Sigmoid colon (tissue), 7 donors: ENCODE data around the gene KCNJ12. TPM values are rescaled to one million over a fixed set of nuclear protein-coding genes. Genes with fewer than 3 reads are reported as not detected.
"Not testable (repeated sequence)": the region's sequence is repeated elsewhere in the genome, so short reads cannot be mapped to it uniquely, and the experiment has no call there.

Experiments used
- DNase-seq: peaks from one replicate; pipeline ENCODE4 v3.0.0-alpha.2; 2019
- H3K27ac ChIP-seq, 4 donors: fragments of 200-600 bp; sonication (generic); one replicate each; pipeline ENCODE4 v1.5.1; 2016 to 2019; ENCODE audit warnings: mild to moderate bottlenecking in 1 of 4
- H3K27me3 ChIP-seq, 3 donors: fragments of 200-600 bp; sonication (generic); one replicate each; pipeline ENCODE4 v1.5.1; 2019; ENCODE audit warnings: mild to moderate bottlenecking in 1 of 3
- H3K36me3 ChIP-seq, 4 donors: fragments of 200-600 bp; sonication (generic); one replicate each; pipeline ENCODE4 v1.5.1; 2016 to 2019
- H3K4me1 ChIP-seq, 4 donors: fragments of 200-600 bp; sonication (generic); one replicate each; pipeline ENCODE4 v1.5.1; 2017 to 2019
- H3K4me3 ChIP-seq, 4 donors: fragments of 200-600 bp; sonication (generic); one replicate each; pipeline ENCODE4 v1.5.1; 2017 to 2019; ENCODE audit warnings: mild to moderate bottlenecking in 2 of 4, moderate library complexity in 1 of 4
- H3K9me3 ChIP-seq, 4 donors: fragments of 200-600 bp in 3 of 4; sonication (generic) in 3 of 4; one replicate each; pipeline versions ENCODE4 v1.5.1 to v1.6.1; 2013 to 2019
- EP300 ChIP-seq, 4 donors: sonication (generic); formaldehyde crosslinking; IDR thresholded peaks; one replicate each; pipeline ENCODE4 v1.6.1; 2017; ENCODE audit warnings: antibody characterized with exemption in 4 of 4
- POLR2A ChIP-seq, 2 donors: fragments of 450-650 bp; IDR thresholded peaks; one replicate each; pipeline ENCODE4 v1.6.1; 2016; ENCODE audit warnings: antibody characterized with exemption in 2 of 2, mild to moderate bottlenecking in 2 of 2, moderate library complexity in 2 of 2
- POLR2AphosphoS5 ChIP-seq, 4 donors: sonication (generic); formaldehyde crosslinking; IDR thresholded peaks; one replicate each; pipeline ENCODE4 v1.6.1; 2017; ENCODE audit warnings: antibody characterized with exemption in 4 of 4
- WGBS, 2 donors: extraction: QIAGEN DNeasy Blood & Tissue Kit; methylation state at CpG; one replicate each; pipeline ENCODE4 v1.1.7; 2013; 5-methylcytosine and 5-hydroxymethylcytosine counted together
- intact Hi-C: fragments of 100-400 bp; cut with DNase I; formaldehyde crosslinking; loops from one replicate; pipeline ENCODE4 v1.15.1; 2023
- polyA plus RNA-seq, 3 donors: library from polyadenylated mRNA; stranded (reverse); fragments of 200-250 nt; gene quantifications; one replicate each; pipeline ENCODE4 v1.2.3, GENCODE V29; 2013
- total RNA-seq, 4 donors: library from RNA; depleted of rRNA; stranded (reverse); fragments of >200 nt; gene quantifications; one replicate each; pipeline ENCODE4 v1.1.0, GENCODE V29; 2016
- TF ChIP-seq, protein P1 (sequence below), 4 experiments: fragments of 450-650 bp in 3 of 4; fragments of 200-600 bp in 1 of 4; IDR thresholded peaks; one replicate each; pipeline ENCODE4 v1.5.1; 2016 to 2019; ENCODE audit warnings: antibody characterized with exemption in 4 of 4, mild to moderate bottlenecking in 3 of 4, moderate library complexity in 2 of 4
- donor health status: healthy with polysubstance abuse.
- donor health status: Bipolar disorder and iron deficiency.
- donor health status: healthy.

KCNJ12 gene
- total and polyA plus RNA-seq, 7 donors = 0.23 to 2.2 (median 0.60) TPM

DNA sequence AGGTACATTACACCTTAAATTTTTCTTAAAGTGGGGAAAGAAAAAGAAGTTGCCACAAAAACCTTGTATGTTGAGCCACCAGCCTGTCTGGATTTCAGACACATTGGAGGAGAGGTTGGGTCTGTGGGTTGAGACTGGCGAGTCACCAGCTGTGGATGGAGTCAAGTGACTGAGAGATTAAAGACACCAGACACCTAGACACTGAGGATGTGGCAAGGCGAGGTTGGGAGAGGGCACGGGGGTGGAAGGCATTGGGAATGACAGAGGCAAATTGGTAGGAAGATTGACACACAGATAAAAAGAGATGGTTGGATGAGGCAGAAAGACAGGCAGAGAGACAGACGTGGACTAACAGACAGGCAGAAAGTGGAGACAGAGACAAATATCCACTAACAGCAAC is 49.6 kb downstream of the KCNJ12 start:
- no peaks in the 10 kb centered on the region for H3K27me3 ChIP-seq
- no peak overlapping the region for H3K4me3 ChIP-seq
- intact Hi-C loops = no loop called here
- no peaks in the 10 kb centered on the region for H3K4me1 ChIP-seq
- no peak overlapping the region for H3K27ac ChIP-seq
- no peak for DNase-seq
- H3K36me3 ChIP-seq = no peaks in the 10 kb centered on the region
- no peaks in the 10 kb centered on the region for H3K9me3 ChIP-seq
- TF ChIP-seq EP300 (IDR thresholded peaks at IDR 0.05) (no peak), POLR2AphosphoS5 (IDR thresholded peaks at IDR 0.05) (no peak), POLR2A (IDR thresholded peaks at IDR 0.05) (no peak)
- TF ChIP-seq, protein P1, sequence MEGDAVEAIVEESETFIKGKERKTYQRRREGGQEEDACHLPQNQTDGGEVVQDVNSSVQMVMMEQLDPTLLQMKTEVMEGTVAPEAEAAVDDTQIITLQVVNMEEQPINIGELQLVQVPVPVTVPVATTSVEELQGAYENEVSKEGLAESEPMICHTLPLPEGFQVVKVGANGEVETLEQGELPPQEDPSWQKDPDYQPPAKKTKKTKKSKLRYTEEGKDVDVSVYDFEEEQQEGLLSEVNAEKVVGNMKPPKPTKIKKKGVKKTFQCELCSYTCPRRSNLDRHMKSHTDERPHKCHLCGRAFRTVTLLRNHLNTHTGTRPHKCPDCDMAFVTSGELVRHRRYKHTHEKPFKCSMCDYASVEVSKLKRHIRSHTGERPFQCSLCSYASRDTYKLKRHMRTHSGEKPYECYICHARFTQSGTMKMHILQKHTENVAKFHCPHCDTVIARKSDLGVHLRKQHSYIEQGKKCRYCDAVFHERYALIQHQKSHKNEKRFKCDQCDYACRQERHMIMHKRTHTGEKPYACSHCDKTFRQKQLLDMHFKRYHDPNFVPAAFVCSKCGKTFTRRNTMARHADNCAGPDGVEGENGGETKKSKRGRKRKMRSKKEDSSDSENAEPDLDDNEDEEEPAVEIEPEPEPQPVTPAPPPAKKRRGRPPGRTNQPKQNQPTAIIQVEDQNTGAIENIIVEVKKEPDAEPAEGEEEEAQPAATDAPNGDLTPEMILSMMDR (IDR thresholded peaks at IDR 0.05) = no peak
- 62 to 69% methylated on average over 4 of the region's 4 CpGs for WGBS, 2 donors

DNA sequence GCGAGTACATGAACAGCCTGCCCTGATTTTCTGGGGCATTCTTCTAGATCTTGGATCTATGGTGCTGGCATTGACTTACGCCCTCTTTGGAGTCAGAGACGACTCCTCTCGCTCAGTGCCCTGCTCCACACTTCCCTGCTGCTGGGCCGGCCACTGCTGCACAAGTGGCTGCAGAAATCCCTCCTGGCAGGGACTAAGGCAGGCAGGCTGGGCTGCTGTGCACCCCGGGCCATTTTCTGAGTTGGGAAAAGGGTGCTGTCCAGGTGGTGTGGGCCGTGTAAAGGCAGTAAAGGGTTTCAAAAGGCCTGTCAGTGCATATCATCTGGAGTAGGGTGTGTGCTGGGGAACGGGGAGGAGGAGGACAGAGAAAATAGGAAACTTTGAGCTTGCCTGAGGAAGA is 50.1 kb downstream of the KCNJ12 start:
- H3K9me3 ChIP-seq, intact Hi-C loops, DNase-seq, H3K4me3 ChIP-seq, H3K27ac ChIP-seq, H3K36me3 ChIP-seq, H3K4me1 ChIP-seq, H3K27me3 ChIP-seq: not testable (repeated sequence)
- 77 to 85% methylated on average over 8 of the region's 8 CpGs for WGBS, 2 donors

DNA sequence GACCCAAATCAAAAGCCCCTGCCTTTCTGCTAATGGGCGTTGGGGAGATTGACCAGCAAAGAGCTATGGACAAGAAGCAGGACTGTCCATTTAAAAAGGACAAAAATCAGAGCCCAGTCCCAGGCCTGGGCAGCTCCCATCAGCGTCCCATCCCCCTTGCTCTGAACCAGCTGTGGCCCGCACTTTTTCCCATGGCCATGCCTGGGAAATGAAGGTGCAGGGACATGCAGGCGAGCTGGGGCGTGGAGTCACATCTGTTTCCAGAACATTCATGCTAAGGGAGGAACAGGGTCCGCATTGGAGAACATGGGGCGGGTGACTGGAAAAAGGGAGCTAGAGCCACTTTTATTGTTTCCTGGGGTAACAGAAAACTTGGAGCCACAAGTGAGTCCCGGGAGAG is 50.7 kb downstream of the KCNJ12 start:
- DNase-seq, H3K4me1 ChIP-seq, H3K27ac ChIP-seq, H3K9me3 ChIP-seq, H3K27me3 ChIP-seq, intact Hi-C loops, H3K4me3 ChIP-seq, H3K36me3 ChIP-seq: not testable (repeated sequence)
- 90 to 93% methylated on average over 7 of the region's 8 CpGs for WGBS, 2 donors

DNA sequence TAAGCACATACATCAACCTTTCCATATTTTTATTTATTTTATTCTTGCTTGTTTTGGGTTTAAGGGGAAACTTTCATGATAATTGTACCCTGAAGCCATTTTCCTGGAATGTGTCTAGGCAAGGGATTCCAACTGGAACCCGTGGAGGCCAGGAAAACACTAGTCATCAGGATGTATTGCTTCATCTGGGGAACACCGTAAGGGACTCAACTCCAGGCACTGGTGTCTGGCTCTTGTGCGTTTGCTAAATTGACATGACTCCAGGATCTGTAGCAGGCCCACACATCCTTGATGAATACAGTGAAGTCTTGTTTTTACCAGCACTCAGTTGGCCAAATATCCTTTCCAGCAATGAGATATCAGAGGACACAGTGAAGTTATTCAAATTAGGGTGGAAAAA is 51.6 kb downstream of the KCNJ12 start:
- H3K4me3 ChIP-seq, H3K27ac ChIP-seq, DNase-seq, H3K9me3 ChIP-seq, intact Hi-C loops, H3K27me3 ChIP-seq, H3K4me1 ChIP-seq, H3K36me3 ChIP-seq: not testable (repeated sequence)
- WGBS, 2 donors = no CpG with 5 or more reads among the region's 3 CpGs

DNA sequence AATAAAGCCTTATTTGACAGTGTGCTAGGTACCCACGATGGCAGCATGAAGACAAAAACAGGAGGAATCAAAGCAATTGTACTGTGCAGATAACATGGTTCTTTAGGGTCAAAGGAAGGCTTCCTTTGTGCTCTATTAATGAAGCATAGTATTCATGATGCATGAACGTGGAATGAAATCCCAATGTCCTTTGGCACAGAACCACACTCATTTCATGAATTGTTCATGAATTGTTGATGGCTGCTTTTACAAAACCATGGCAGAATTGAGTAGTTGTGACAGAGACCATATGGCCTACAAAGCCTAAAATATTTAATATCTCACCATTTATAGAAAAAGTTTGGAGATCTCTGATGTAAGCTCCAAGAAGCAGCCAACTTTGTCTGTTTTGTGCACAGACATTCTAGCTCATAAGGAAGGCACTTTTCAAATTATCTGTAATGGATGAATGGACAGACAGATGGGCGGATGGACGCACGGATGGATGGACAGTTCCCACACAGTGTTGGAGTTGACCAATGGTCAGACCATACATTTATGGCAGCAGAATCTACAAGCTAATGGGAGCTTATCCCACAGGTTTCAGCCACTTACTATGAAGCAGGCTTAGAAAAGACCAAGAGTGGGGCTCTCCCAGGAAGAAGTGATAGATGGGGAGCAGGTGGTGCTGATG is 52.7 kb downstream of the KCNJ12 start:
- H3K27ac ChIP-seq, intact Hi-C loops, H3K27me3 ChIP-seq, DNase-seq, H3K36me3 ChIP-seq, H3K4me1 ChIP-seq, H3K4me3 ChIP-seq, H3K9me3 ChIP-seq: not testable (repeated sequence)
- WGBS, 2 donors = 64 to 71% methylated on average over 5 of the region's 5 CpGs

DNA sequence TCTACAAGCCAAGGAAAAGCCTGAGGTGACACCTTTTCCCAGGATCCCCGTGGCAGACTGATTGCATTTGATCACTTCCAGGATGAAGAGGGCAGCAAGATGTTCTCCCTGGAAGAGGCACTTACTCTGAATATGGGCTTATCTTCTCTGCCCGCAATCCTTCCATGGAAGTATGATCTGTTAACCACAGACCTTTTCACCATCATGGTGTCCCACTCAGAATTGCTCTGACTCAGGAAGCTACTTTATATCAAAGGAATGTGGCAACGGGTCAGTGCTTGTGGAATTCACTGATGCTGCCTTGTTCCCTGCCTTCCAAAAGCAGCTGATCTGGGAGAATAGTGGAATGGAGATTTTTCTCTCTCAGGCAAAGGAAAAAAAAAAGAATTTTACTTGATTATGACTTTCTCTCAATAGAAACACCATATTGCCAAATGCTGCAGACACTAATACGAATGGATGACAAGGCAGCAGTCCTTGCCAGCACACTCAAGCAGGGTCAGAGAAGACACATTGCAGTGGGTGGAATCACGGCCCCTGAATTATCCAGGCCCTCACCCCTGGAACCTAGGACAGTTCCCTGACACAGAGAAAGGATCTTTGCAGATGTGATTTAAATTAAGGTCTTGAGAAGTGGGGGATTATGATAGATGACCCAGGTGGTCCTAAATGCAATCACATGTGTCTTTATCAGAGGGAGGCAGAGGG is 53.9 kb downstream of the KCNJ12 start:
- H3K36me3 ChIP-seq, DNase-seq, H3K4me3 ChIP-seq, H3K4me1 ChIP-seq, H3K27me3 ChIP-seq, H3K27ac ChIP-seq, intact Hi-C loops, H3K9me3 ChIP-seq: not testable (repeated sequence)
- WGBS, 2 donors = 69 to 79% methylated on average over 4 of the region's 5 CpGs

DNA sequence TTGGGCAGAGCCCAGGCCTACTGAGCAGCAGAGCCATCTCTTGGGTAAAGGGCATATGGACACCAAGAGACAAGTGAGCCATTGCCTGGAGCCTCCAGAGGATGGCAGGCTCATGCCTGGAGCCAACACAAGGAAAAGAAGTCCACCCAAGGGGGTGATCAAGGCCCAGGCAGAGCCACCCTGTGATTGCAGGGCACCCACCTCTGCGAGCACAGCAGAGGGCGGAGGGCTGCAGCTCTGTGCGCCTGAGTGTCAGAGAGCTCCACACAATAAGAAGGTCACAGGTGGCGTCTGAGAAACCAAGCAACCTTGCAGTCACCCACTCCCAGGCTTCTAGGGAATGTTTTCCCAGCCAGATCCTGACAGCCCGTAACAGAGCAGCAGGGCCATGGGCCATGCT is 57.8 kb downstream of the KCNJ12 start:
- H3K9me3 ChIP-seq, intact Hi-C loops, H3K4me1 ChIP-seq, H3K36me3 ChIP-seq, H3K27ac ChIP-seq, H3K4me3 ChIP-seq, DNase-seq, H3K27me3 ChIP-seq: not testable (repeated sequence)
- WGBS, 2 donors = 92 to 96% methylated on average over 5 of the region's 5 CpGs

DNA sequence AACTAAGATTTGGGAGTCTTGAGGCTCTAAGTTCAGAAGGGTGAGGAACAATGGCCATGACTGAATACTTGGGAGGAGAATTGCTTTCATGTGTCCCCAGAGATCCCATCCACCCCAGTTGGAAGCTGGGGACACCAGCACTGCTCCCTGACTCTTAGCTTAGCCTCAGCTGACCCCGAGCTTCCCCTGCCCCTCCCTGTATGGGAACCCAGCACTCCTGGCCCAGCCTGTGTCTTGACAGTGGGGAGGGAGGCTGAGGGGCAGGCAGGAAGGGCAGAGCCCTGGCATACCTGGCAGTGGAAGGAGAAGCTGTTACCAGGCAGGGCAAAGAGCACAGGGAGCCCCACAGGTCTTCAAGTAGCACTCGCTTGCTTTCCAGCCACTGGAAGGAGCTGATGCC is 58.8 kb downstream of the KCNJ12 start:
- 54 to 80% methylated on average over 2 of the region's 2 CpGs for WGBS, 2 donors
- H3K4me3 ChIP-seq, intact Hi-C loops, H3K9me3 ChIP-seq, H3K4me1 ChIP-seq, DNase-seq, H3K36me3 ChIP-seq, H3K27ac ChIP-seq, H3K27me3 ChIP-seq: not testable (repeated sequence)

DNA sequence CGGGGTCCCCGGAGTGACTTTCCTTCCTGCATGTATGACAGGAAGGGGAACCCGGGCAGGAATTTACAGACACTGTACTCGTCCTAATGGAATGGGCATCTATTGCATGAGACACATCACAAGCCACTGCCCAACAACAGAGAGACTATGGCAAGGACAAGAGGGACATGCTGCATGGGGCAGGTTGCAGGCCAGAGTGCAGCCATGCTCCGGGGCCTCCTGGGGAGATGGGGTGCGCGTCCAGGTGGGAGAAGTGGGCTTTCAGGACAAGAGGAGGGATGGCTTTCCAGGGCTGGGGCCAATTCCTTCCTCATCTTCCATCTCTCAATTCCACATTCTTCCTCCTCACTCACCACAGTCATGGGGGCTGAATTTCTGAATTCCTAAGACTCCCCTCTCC is 60.3 kb downstream of the KCNJ12 start:
- H3K27me3 ChIP-seq, H3K27ac ChIP-seq, H3K36me3 ChIP-seq, H3K4me1 ChIP-seq, H3K9me3 ChIP-seq, H3K4me3 ChIP-seq, DNase-seq, intact Hi-C loops: not testable (repeated sequence)
- WGBS, 2 donors = 77 to 81% methylated on average over 7 of the region's 7 CpGs

DNA sequence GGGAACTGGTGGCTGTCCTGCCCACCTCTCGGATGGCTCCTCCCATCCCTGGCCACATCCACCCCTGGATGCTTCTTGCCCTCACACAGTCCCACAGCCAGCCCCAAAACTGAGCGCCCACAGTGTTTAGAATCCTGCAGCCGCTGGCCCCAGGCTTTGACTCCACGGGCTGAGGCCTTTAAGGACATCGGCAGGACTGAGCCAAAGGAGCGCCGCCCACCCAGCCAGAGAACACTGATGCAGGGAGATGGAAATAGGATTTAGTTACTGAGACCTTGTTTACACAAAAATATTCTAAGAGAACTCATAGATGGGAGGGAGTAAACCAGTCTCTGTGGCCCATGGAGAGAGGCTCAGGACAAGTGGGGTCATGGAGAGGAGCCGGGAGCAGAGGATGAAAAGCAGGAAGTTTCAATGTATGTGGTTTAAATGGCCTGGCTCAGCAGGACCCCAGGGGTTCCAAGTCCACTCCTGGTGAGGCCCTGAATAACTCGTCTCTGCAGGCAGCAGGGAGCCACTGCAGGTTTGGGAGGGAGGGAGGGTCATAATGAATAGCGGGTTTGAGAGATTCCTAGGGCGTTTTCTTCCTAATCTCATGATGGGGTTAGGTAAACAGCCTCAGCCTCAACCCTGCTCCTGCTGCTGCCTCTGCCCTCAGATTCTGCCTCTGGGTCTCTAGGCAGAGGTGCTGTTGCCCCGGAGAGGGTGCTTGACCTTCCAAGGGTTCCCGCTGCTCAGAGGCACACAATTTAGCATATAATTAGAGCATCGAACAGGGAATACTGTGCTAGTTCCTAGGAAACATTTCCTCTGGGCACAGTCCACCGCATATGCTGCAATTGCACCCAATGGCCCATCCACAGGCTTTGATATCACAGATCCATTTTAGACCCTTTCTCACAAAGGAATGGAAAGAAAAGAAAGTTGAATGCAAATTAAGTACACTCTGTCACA is 61.0 kb downstream of the KCNJ12 start:
- H3K36me3 ChIP-seq, H3K27ac ChIP-seq, intact Hi-C loops, H3K9me3 ChIP-seq, H3K4me3 ChIP-seq, DNase-seq, H3K4me1 ChIP-seq, H3K27me3 ChIP-seq: not testable (repeated sequence)
- WGBS, 2 donors = 67 to 72% methylated on average over 15 of the region's 15 CpGs

DNA sequence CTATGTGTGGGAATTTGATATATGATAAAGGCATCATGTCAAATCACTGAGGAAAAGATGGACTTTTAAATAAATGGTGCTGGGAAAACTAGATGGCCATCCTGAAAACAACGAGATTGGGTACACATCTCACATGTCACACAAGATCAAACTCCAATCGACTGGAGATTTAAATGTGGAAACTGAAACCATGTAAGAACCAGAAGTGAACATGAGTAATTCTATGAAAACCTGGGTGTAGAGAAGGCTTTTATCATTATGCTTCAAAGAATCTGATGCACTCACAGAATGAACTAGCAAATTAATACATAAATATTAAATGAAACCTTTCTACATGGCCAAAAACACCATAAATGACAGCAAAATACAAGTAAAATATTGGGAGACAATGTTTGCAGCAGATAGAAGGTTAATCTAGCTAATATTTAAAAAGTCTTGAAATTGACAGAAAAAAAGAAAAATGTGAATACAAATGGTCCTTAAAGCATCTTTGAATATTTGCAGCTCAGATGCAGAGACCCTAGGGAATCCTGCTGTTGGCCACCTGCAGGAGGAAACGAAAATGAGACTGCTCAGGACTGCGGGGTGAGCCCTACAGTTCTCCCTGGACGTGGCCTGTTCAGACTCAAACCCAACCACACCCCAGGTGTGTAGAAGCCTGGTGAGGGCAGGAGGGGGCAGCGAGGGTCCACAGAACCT is 62.3 kb downstream of the KCNJ12 start:
- WGBS, 2 donors = 53 to 55% methylated on average over 5 to 6 of the region's 6 CpGs

More for the DNA sequence above, 62.3 kb downstream of the KCNJ12 start:
- H3K27ac ChIP-seq, H3K9me3 ChIP-seq, intact Hi-C loops, H3K4me3 ChIP-seq, H3K27me3 ChIP-seq, DNase-seq, H3K4me1 ChIP-seq, H3K36me3 ChIP-seq: not testable (repeated sequence)
